HG03460 (cell line): ENCODE results near the gene CHST13.

Experiments used
- ATAC-seq: cut with Tn5 transposase; IDR thresholded peaks from one replicate; pipeline ENCODE4 v1.9.1; 2021; ENCODE audit not compliant: unreplicated experiment

Gene CHST13

GRCh38 chr3:126507886-126508285, 16.1 kb upstream of the CHST13 start:
- no peak for ATAC-seq

GRCh38 chr3:126508564-126508964, 15.4 kb upstream of the CHST13 start:
- ATAC-seq: no peak

GRCh38 chr3:126509597-126510307, 14.2 kb upstream of the CHST13 start:
- ATAC-seq: no peak

- ATAC-seq: no peak
Observed at GRCh38 chr3:126510308-126510910, 13.5 kb upstream of the CHST13 start.

- no peak for ATAC-seq
Observed at GRCh38 chr3:126511291-126511690, 12.7 kb upstream of the CHST13 start.

- ATAC-seq: no peak
Observed at GRCh38 chr3:126512026-126512425, 11.9 kb upstream of the CHST13 start.

GRCh38 chr3:126512916-126513650, 10.9 kb upstream of the CHST13 start:
- ATAC-seq: no peak

GRCh38 chr3:126514161-126514560, 9.8 kb upstream of the CHST13 start:
- no peak for ATAC-seq

- no peak for ATAC-seq
Observed at GRCh38 chr3:126515066-126515706, 8.8 kb upstream of the CHST13 start.

- ATAC-seq: no peak
Observed at GRCh38 chr3:126516152-126516935, 7.6 kb upstream of the CHST13 start.

- ATAC-seq: no peak
Observed at GRCh38 chr3:126516936-126517290, 7.0 kb upstream of the CHST13 start.

- ATAC-seq: no peak
Observed at GRCh38 chr3:126517291-126517951, 6.5 kb upstream of the CHST13 start, which contains the start of gene UROC1. Gene UROC1 (minus strand): TSS chr3:126517773. CDS start chr3:126517719, 54 bp downstream.

- no peak for ATAC-seq
Observed at GRCh38 chr3:126517986-126518778, 5.8 kb upstream of the CHST13 start.

- ATAC-seq: no peak
Observed at GRCh38 chr3:126518779-126519177, 5.2 kb upstream of the CHST13 start.

- ATAC-seq: no peak
Observed at GRCh38 chr3:126519506-126520455, 4.2 kb upstream of the CHST13 start.

- no peak for ATAC-seq
Observed at GRCh38 chr3:126521122-126521891, 2.6 kb upstream of the CHST13 start.

GRCh38 chr3:126522363-126522788, 1.6 kb upstream of the CHST13 start:
- ATAC-seq: no peak
